DND-41 (cell line): ENCODE data around the gene HP.

Source experiments
- ATAC-seq: fragments of 200-7000 bp; cut with Tn5 transposase; 3 replicates; pipeline ENCODE4 v1.9.1; 2021; ENCODE audit warnings: low read depth; ENCODE audit not compliant: insufficient read depth
- DNase-seq: peaks from one replicate; pipeline ENCODE4 v3.0.0-alpha.2; 2020
- H2AFZ ChIP-seq: 2 replicates; pipeline ENCODE4 v1.6.0; 2012; ENCODE audit warnings: low read depth, low read length
- H3K27ac ChIP-seq: 2 replicates; pipeline ENCODE4 v1.5.1; 2012; ENCODE audit warnings: low read length, inconsistent platforms
- H3K27me3 ChIP-seq: fragments of 200-600 bp; sonication (generic); 2 replicates; pipeline ENCODE4 v1.6.0; 2012; ENCODE audit warnings: low read length, mild to moderate bottlenecking, inconsistent platforms; ENCODE audit not compliant: insufficient read depth, poor library complexity
- H3K36me3 ChIP-seq: 2 replicates; pipeline ENCODE4 v1.5.1; 2012; ENCODE audit warnings: low read length, inconsistent platforms; ENCODE audit not compliant: insufficient read depth
- H3K4me1 ChIP-seq: 2 replicates; pipeline ENCODE4 v1.5.1; 2012; ENCODE audit warnings: mild to moderate bottlenecking, low read length; ENCODE audit not compliant: insufficient read depth
- H3K4me2 ChIP-seq: 2 replicates; pipeline ENCODE4 v1.6.0; 2012; ENCODE audit warnings: mild to moderate bottlenecking, moderate library complexity, low read length, inconsistent platforms; ENCODE audit not compliant: insufficient read depth
- H3K4me3 ChIP-seq, 2 experiments: fragments of 200-600 bp in 1 of 2; shearing (Covaris generic) in 1 of 2; 2 replicates each; pipeline ENCODE4 v1.5.1; 2012 to 2016; ENCODE audit warnings: inconsistent platforms in 2 of 2, low read length in 2 of 2, mild to moderate bottlenecking in 2 of 2, low read depth in 1 of 2, moderate library complexity in 1 of 2
- H3K79me2 ChIP-seq: 2 replicates; pipeline ENCODE4 v1.6.0; 2012; ENCODE audit warnings: low read length, inconsistent platforms; ENCODE audit not compliant: insufficient read depth
- H3K9ac ChIP-seq: 2 replicates; pipeline ENCODE4 v1.6.0; 2012; ENCODE audit warnings: low read depth, mild to moderate bottlenecking, inconsistent platforms, low read length, moderate library complexity
- H3K9me3 ChIP-seq: 2 replicates; pipeline ENCODE4 v1.5.1; 2012; ENCODE audit warnings: low read length, moderate library complexity, mild to moderate bottlenecking, inconsistent platforms; ENCODE audit not compliant: insufficient read depth, severe bottlenecking
- H4K20me1 ChIP-seq: 2 replicates; pipeline ENCODE4 v1.6.0; 2012; ENCODE audit warnings: low read length; ENCODE audit not compliant: insufficient read depth
- EZH2 ChIP-seq: IDR thresholded peaks from 3 replicates; pipeline ENCODE4 v1.6.1; 2012; ENCODE audit warnings: borderline replicate concordance, low read depth, mild to moderate bottlenecking, moderate library complexity, low read length, inconsistent platforms; ENCODE audit not compliant: severe bottlenecking
- TF ChIP-seq, protein P1 (sequence below): IDR thresholded peaks from 2 replicates; pipeline ENCODE4 v1.5.1; 2012; ENCODE audit warnings: borderline replicate concordance, low read length, moderate library complexity, mild to moderate bottlenecking; ENCODE audit not compliant: poor library complexity, severe bottlenecking; ENCODE audit errors: extremely low read depth

Gene HP

DNA sequence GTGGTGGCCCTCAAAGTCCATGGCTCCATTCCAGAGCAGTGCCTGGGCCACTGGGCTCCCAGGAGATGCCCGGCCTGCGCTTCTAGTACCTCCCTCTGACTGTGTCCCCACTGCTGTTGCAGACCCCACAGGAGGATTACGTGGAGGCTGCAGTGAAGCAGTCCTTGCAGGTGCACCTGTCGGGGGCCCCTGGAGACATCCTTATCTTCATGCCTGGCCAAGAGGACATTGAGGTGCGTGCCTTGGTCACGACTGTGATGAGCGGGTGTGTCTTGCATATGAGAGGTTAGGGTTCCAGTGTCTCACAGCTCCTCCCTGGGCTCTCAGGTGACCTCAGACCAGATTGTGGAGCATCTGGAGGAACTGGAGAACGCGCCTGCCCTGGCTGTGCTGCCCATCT is 50.6 kb downstream of the HP start:
- H3K27ac ChIP-seq = no peak overlapping the region

DNA sequence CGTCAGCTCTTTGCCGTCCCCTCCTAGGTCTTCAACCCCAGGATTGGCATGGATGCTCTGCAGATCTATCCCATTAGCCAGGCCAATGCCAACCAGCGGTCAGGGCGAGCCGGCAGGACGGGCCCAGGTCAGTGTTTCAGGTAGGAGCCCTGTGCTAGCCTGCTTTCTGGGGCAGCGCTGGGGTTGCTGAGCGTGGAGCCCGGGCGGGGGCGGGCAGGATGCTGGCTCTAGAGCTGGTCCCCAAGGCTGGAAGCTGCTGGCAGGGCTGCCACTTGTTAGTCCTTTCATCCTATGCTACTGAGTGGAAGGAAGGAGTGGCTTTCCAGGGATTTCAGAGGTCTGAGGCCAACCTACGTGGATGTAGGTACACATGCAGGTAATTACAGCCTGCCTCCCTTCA is 51.7 kb downstream of the HP start:
- Histone ChIP-seq H3K36me3 (peaks cover 97% of the 10 kb centered on the region), H3K79me2 (no peaks in the 10 kb centered on the region), H3K9me3 (no peaks in the 10 kb centered on the region)

More for the DNA sequence above, 50.6 kb downstream of the HP start:
- no peaks in the 10 kb centered on the region for H3K9me3 ChIP-seq
- no peak for DNase-seq
- no peak overlapping the region for H3K9ac ChIP-seq
- no peaks in the 10 kb centered on the region for H3K4me1 ChIP-seq
- no peak overlapping the region for H2AFZ ChIP-seq
- no peak overlapping the region for H3K4me2 ChIP-seq
- H3K4me3 ChIP-seq = no peak overlapping the region
- peaks cover 97% of the 10 kb centered on the region for H3K36me3 ChIP-seq
- H3K79me2 ChIP-seq = no peaks in the 10 kb centered on the region
- no peaks in the 10 kb centered on the region for H3K27me3 ChIP-seq
- TF ChIP-seq, protein P1, sequence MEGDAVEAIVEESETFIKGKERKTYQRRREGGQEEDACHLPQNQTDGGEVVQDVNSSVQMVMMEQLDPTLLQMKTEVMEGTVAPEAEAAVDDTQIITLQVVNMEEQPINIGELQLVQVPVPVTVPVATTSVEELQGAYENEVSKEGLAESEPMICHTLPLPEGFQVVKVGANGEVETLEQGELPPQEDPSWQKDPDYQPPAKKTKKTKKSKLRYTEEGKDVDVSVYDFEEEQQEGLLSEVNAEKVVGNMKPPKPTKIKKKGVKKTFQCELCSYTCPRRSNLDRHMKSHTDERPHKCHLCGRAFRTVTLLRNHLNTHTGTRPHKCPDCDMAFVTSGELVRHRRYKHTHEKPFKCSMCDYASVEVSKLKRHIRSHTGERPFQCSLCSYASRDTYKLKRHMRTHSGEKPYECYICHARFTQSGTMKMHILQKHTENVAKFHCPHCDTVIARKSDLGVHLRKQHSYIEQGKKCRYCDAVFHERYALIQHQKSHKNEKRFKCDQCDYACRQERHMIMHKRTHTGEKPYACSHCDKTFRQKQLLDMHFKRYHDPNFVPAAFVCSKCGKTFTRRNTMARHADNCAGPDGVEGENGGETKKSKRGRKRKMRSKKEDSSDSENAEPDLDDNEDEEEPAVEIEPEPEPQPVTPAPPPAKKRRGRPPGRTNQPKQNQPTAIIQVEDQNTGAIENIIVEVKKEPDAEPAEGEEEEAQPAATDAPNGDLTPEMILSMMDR = no peak
- no peak for TF ChIP-seq EZH2
- peaks cover 5% of the 10 kb centered on the region; the same call in 1 of the 2 replicates for H4K20me1 ChIP-seq
- ATAC-seq = no peak

DNA sequence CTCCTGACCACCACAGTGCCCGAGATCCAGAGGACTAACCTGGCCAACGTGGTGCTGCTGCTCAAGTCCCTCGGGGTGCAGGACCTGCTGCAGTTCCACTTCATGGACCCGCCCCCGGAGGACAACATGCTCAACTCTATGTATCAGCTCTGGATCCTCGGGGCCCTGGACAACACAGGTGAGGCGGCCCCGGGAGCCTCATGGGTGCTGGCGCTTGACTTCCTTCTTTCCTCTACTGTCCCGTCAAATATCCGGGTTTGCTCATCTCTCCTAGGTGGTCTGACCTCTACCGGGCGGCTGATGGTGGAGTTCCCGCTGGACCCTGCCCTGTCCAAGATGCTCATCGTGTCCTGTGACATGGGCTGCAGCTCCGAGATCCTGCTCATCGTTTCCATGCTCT is 53.1 kb downstream of the HP start:
- H3K9me3 ChIP-seq = no peaks in the 10 kb centered on the region
- no peak overlapping the region for H3K27ac ChIP-seq
- H3K9ac ChIP-seq = no peak overlapping the region
- H3K36me3 ChIP-seq = peaks cover 97% of the 10 kb centered on the region
- H3K79me2 ChIP-seq = no peaks in the 10 kb centered on the region
- peaks cover 3% of the 10 kb centered on the region; the same call in 1 of the 2 replicates for H4K20me1 ChIP-seq
- TF ChIP-seq, protein P1 = no peak
- TF ChIP-seq EZH2 = no peak
- H3K4me3 ChIP-seq = no peak overlapping the region
- no peaks in the 10 kb centered on the region for H3K4me1 ChIP-seq
- H3K27me3 ChIP-seq = no peaks in the 10 kb centered on the region
- H3K4me2 ChIP-seq = no peak overlapping the region
- DNase-seq = no peak
- H2AFZ ChIP-seq = no peak overlapping the region
- ATAC-seq = no peak

More for the DNA sequence above, 51.7 kb downstream of the HP start:
- DNase-seq (no peak), ATAC-seq (no peak)
- Histone ChIP-seq H3K27ac (no peak overlapping the region), H3K9ac (no peak overlapping the region), H2AFZ (no peak overlapping the region), H3K27me3 (no peaks in the 10 kb centered on the region), H3K4me2 (no peak overlapping the region), H3K4me1 (no peaks in the 10 kb centered on the region), H3K4me3 (no peak overlapping the region), H4K20me1 (peaks cover 3% of the 10 kb centered on the region; the same call in 1 of the 2 replicates)
- TF ChIP-seq, protein P1 = no peak
